ENCODE measurements around the gene ID1. TPM values are rescaled to one million over a fixed set of nuclear protein-coding genes. Genes with fewer than 3 reads are reported as not detected.
A peak's percentile ranks its signal among the peaks of the same experiment; 100 is the strongest.
"Not testable (repeated sequence)": the region's sequence is repeated elsewhere in the genome, so short reads cannot be mapped to it uniquely, and the experiment has no call there.

The ID1 gene
- total and polyA plus RNA-seq, 9 donors = 21.2 to 79.2 (median 36.5) TPM

DNA sequence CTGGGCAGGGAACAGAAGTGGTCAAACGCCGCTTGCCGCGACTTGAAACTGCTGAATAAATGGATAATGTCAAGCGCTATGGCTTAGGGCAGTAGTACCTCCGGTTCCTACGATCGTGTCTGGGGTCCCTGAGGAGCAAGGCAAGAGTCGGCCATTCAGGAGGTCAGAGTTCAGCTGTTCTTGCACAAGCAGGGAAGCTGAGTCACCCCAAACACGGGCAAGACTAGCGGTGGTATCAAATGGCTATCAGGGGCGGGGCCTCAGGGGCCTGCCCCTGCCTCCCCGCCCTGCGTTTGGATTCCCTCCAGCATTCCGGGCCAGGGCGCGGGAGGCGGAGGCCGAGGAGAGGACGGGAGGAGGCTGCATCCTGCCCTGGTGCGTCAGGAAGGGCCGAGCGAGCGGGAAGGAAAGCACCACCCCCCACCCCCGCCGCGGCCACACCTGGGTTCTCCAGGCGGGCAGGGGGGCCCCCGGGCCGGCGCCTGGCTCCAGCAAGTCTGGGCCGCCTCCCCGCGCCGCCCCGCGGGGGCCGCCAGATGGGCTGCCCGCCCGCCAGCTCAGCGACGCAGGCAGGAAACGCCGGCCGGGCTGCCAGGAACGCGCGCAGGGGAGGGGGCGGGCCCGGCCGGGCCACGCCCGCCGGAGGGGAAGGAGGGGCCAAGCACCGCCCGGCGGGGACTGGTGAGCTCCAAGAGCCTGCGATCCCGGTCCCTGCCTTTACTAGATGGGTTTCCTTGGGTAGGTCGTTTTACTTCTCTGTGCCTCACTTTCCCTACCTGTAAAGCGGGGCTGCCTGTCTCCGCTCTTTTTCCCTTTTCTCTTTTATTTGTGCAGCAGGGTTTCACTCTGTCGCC is 32.2 kb upstream of the ID1 start:
- peak; percentile 97 for DNase-seq
- Histone ChIP-seq H3K4me3 (ENCODE audit: low read length) (peak overlapping the region; percentile 60), H3K27ac (ENCODE audit: low read length) (peak overlapping the region; percentile 91), H3K36me3 (ENCODE audit: control insufficient read depth, insufficient read depth, low read length) (peaks cover 26% of the 10 kb centered on the region), H3K9me3 (replicated peaks; ENCODE audit: control insufficient read depth, low read depth, low read length) (no peaks in the 10 kb centered on the region), H3K4me1 (ENCODE audit: control insufficient read depth, insufficient read depth, low read length) (peaks cover 41% of the 10 kb centered on the region), H3K27me3 (ENCODE audit: control insufficient read depth, insufficient read depth, low read length) (no peaks in the 10 kb centered on the region)
- 2% methylated on average over 54 of the region's 63 CpGs for WGBS (ENCODE audit: insufficient coverage)

DNA sequence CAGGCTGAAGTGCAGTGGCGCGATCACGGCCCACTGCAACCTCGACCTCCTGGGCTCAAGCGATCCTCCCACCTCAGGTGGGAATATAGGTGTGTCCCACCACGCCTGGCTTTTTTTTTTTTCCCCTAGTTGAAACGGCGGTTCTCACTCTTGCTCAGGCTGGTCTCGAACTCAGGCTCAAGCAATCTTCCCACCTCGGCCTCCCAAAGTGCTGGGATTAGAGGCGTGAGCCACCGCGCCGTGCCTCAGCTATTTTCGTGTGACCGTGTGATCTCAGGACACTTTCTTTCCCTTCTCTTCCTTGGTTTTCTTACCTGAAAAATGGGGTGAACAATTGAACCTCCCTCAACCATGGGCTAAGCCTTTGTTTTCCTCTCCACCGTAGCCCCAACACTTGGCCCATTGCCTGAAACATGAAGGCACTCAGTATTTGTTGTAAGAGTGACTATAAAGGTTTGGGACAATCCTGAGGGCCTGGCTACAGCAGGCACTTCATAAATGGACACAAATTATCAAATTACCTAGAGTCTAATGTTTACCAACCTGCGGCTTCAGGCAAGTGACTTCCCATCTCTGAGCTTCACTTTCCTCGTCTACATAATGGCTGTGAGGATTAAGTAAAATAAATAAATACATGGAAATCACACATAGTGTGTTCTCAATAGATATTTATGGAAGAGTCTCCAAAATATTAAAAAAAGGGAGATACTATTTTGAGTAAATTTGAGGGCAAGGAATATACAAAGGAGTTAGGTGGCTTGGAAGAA is 31.4 kb upstream of the ID1 start:
- no peaks in the 10 kb centered on the region for H3K27me3 ChIP-seq (ENCODE audit: control insufficient read depth, insufficient read depth, low read length)
- peaks cover 38% of the 10 kb centered on the region for H3K4me1 ChIP-seq (ENCODE audit: control insufficient read depth, insufficient read depth, low read length)
- peaks cover 18% of the 10 kb centered on the region for H3K36me3 ChIP-seq (ENCODE audit: control insufficient read depth, insufficient read depth, low read length)
- peak overlapping the region; percentile 90 for H3K27ac ChIP-seq (ENCODE audit: low read length)
- no peaks in the 10 kb centered on the region for H3K9me3 ChIP-seq (replicated peaks; ENCODE audit: control insufficient read depth, low read depth, low read length)
- no peak for DNase-seq
- H3K4me3 ChIP-seq (ENCODE audit: low read length) = peak overlapping the region; percentile 60
- WGBS (ENCODE audit: insufficient coverage) = 46% methylated on average over 14 of the region's 19 CpGs

DNA sequence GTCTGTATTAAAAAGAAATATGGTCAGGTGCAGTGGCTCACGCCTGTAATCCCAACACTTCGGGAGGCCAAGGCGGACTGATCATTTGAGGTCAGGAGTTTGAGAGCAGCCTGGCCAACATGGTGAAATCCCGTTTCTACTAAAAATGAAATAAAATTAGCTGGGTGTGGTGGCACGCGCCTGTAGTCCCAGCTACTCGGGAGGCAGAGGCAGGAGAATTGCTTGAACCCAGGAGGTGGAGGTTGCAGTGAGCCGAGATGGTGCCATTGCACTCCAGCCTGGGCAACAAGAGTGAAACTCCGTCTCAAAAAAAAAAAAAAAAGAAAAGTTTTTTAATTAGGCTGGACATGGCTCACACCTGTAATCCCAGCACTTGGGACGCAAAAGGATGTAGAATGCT is 30.1 kb upstream of the ID1 start:
- H3K27me3 ChIP-seq (ENCODE audit: control insufficient read depth, insufficient read depth, low read length); H3K4me3 ChIP-seq (ENCODE audit: low read length); H3K27ac ChIP-seq (ENCODE audit: low read length); DNase-seq; H3K9me3 ChIP-seq (replicated peaks; ENCODE audit: control insufficient read depth, low read depth, low read length); H3K36me3 ChIP-seq (ENCODE audit: control insufficient read depth, insufficient read depth, low read length): not testable (repeated sequence)
- peaks cover 26% of the 10 kb centered on the region for H3K4me1 ChIP-seq (ENCODE audit: control insufficient read depth, insufficient read depth, low read length)
- WGBS (ENCODE audit: insufficient coverage) = 90% methylated on average over 8 of the region's 10 CpGs

- WGBS (ENCODE audit: insufficient coverage) = 100% methylated on average over 1 of the region's 2 CpGs
- Histone ChIP-seq H3K4me1 (ENCODE audit: control insufficient read depth, insufficient read depth, low read length) (peaks cover 16% of the 10 kb centered on the region), H3K9me3 (replicated peaks; ENCODE audit: control insufficient read depth, low read depth, low read length) (no peaks in the 10 kb centered on the region), H3K27me3 (ENCODE audit: control insufficient read depth, insufficient read depth, low read length) (no peaks in the 10 kb centered on the region), H3K27ac (ENCODE audit: low read length) (no peak overlapping the region), H3K4me3 (ENCODE audit: low read length) (no peak overlapping the region), H3K36me3 (ENCODE audit: control insufficient read depth, insufficient read depth, low read length) (no peaks in the 10 kb centered on the region)
- no peak for DNase-seq
These were observed 28.3 kb upstream of the ID1 start for GRCh38 chr20:31576751-31577150.

GRCh38 chr20:31577194-31577593 is 27.9 kb upstream of the ID1 start:
- H3K27me3 ChIP-seq (ENCODE audit: control insufficient read depth, insufficient read depth, low read length) = no peaks in the 10 kb centered on the region
- WGBS (ENCODE audit: insufficient coverage) = 73% methylated on average over 5 of the region's 9 CpGs
- H3K9me3 ChIP-seq (replicated peaks; ENCODE audit: control insufficient read depth, low read depth, low read length) = no peaks in the 10 kb centered on the region
- no peaks in the 10 kb centered on the region for H3K36me3 ChIP-seq (ENCODE audit: control insufficient read depth, insufficient read depth, low read length)
- DNase-seq = no peak
- H3K4me3 ChIP-seq (ENCODE audit: low read length) = no peak overlapping the region
- H3K27ac ChIP-seq (ENCODE audit: low read length) = no peak overlapping the region
- H3K4me1 ChIP-seq (ENCODE audit: control insufficient read depth, insufficient read depth, low read length) = peaks cover 13% of the 10 kb centered on the region

- DNase-seq = no peak
- Histone ChIP-seq H3K36me3 (ENCODE audit: control insufficient read depth, insufficient read depth, low read length) (no peaks in the 10 kb centered on the region), H3K9me3 (replicated peaks; ENCODE audit: control insufficient read depth, low read depth, low read length) (no peaks in the 10 kb centered on the region), H3K27ac (ENCODE audit: low read length) (no peak overlapping the region), H3K27me3 (ENCODE audit: control insufficient read depth, insufficient read depth, low read length) (no peaks in the 10 kb centered on the region), H3K4me3 (ENCODE audit: low read length) (no peak overlapping the region), H3K4me1 (ENCODE audit: control insufficient read depth, insufficient read depth, low read length) (peaks cover 3% of the 10 kb centered on the region)
- WGBS (ENCODE audit: insufficient coverage) = 92% methylated on average over 22 of the region's 43 CpGs
These were observed 26.5 kb upstream of the ID1 start for GRCh38 chr20:31578448-31579138.

DNA sequence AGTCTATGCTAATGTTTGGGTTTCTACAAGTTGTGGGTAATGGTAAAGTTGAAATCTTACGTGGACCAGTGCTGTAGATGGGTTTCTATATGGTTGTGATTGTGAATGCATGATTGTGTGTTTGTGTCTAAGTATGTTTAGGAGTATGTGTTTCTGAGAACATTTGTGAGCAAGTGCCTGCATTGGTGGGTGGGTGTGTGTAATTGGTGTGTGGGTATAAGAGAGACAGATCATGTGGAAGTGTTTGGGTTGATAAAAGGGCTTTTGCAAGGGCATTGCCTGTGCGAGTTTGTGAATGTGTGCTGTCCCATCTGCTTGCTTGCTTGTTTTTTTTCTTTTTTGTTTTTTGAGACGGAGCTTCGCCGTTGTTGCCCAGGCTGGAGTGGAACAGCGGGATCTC is 25.8 kb upstream of the ID1 start:
- DNase-seq = no peak
- H3K4me1 ChIP-seq (ENCODE audit: control insufficient read depth, insufficient read depth, low read length) = no peaks in the 10 kb centered on the region

DNA sequence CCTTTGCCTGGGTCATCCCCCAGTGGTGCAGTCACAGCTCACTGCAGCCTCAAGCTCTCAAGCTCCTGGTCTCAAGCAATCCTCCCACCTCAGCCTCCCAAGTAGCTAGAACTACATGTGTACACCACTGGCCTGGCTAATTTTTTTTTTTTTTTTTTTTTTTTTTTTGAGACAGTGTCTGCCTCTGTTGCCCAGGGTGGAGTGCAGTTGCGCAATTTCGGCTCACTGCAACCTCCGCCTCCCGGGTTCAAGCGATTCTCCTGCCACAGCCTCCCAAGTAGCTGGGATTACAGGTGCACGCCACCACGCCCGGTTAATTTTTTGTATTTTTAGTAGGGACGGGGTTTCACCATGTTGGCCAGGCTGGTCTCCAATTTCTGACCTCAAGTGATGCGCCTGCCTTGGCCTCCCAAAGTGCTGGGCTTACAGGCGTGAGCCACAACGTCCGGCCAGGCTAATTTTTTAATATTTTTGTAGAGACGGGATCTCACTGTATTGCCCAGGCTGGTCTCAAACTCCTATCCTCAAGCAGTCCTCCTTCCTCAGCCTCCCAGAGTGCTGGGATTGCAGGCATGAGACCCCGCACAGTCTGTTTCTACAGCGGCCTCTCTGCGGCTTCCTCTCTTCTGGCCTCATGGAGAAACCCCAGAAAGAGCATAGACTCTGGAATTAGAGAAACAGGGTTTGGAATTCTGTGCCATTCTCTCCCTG is 25.0 kb upstream of the ID1 start:
- DNase-seq; H3K27me3 ChIP-seq (ENCODE audit: control insufficient read depth, insufficient read depth, low read length); H3K9me3 ChIP-seq (replicated peaks; ENCODE audit: control insufficient read depth, low read depth, low read length); H3K36me3 ChIP-seq (ENCODE audit: control insufficient read depth, insufficient read depth, low read length); H3K27ac ChIP-seq (ENCODE audit: low read length); H3K4me1 ChIP-seq (ENCODE audit: control insufficient read depth, insufficient read depth, low read length); H3K4me3 ChIP-seq (ENCODE audit: low read length): not testable (repeated sequence)
- WGBS (ENCODE audit: insufficient coverage) = 95% methylated on average over 12 of the region's 17 CpGs

More for the DNA sequence above, 25.8 kb upstream of the ID1 start:
- Histone ChIP-seq H3K27me3 (ENCODE audit: control insufficient read depth, insufficient read depth, low read length) (no peaks in the 10 kb centered on the region), H3K9me3 (replicated peaks; ENCODE audit: control insufficient read depth, low read depth, low read length) (no peaks in the 10 kb centered on the region), H3K27ac (ENCODE audit: low read length) (no peak overlapping the region), H3K4me3 (ENCODE audit: low read length) (no peak overlapping the region), H3K36me3 (ENCODE audit: control insufficient read depth, insufficient read depth, low read length) (no peaks in the 10 kb centered on the region)
- WGBS (ENCODE audit: insufficient coverage) = 71% methylated on average over 2 of the region's 6 CpGs

DNA sequence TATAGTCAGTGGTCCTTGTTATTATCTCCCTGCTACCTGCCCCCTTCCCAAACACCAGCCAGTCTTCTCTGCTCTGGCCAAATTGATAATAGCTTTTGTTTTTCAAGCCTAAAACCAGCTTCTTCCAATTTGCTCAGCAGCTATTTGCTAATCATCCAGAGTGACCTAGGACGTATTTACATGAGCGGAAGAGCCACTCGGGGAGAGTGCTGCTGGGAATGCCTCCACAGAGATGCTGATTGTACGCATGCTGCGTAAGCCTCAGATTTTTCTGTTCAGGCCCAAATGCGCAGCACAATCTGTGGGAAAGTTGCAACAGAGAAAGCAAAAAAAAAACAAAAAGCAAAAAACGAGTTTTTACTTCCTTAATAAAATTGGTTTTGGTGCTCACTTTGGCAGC is 24.4 kb upstream of the ID1 start:
- H3K27ac ChIP-seq (ENCODE audit: low read length) = no peak overlapping the region
- no peak overlapping the region for H3K4me3 ChIP-seq (ENCODE audit: low read length)
- no peaks in the 10 kb centered on the region for H3K27me3 ChIP-seq (ENCODE audit: control insufficient read depth, insufficient read depth, low read length)
- no peak for DNase-seq
- WGBS (ENCODE audit: insufficient coverage) = 50% methylated on average over 3 of the region's 7 CpGs
- no peaks in the 10 kb centered on the region for H3K36me3 ChIP-seq (ENCODE audit: control insufficient read depth, insufficient read depth, low read length)
- H3K9me3 ChIP-seq (replicated peaks; ENCODE audit: control insufficient read depth, low read depth, low read length) = no peaks in the 10 kb centered on the region
- H3K4me1 ChIP-seq (ENCODE audit: control insufficient read depth, insufficient read depth, low read length) = no peaks in the 10 kb centered on the region
